Keratinocyte (primary cell): ENCODE data around the gene KCTD13. TPM values are rescaled to one million over a fixed set of nuclear protein-coding genes. Genes with fewer than 3 reads are reported as not detected.

Experiments
- DNase-seq: peaks from one replicate; pipeline ENCODE4 v3.0.0-alpha.2; 2011; ENCODE audit warnings: low read depth, missing footprints, low spot score
- FAIRE-seq: peaks from 2 replicates; lab custom pipeline; 2011; peaks lifted over from hg19 to GRCh38; lab: Jason Lieb, UNC
- H2AFZ ChIP-seq: 2 replicates; pipeline ENCODE4 v1.6.0; 2012; ENCODE audit warnings: low read length, control low read depth, inconsistent platforms; ENCODE audit not compliant: control insufficient read depth
- H3K27ac ChIP-seq: 2 replicates; pipeline ENCODE4 v1.5.1; 2011; ENCODE audit warnings: low read length; ENCODE audit not compliant: control insufficient read depth, insufficient read depth
- H3K27me3 ChIP-seq: 3 replicates; pipeline ENCODE4 v1.6.0; 2011; ENCODE audit warnings: low read length; ENCODE audit not compliant: control insufficient read depth, insufficient read depth; ENCODE audit errors: extremely low read depth
- H3K36me3 ChIP-seq, 2 experiments: 2 replicates in 1 of 2; 3 replicates in 1 of 2; pipeline ENCODE4 v1.5.1; 2011; ENCODE audit warnings: low read length in 2 of 2, mild to moderate bottlenecking in 1 of 2; ENCODE audit not compliant: control insufficient read depth in 2 of 2, insufficient read depth in 2 of 2; ENCODE audit errors: extremely low read depth in 1 of 2
- H3K4me1 ChIP-seq: 3 replicates; pipeline ENCODE4 v1.5.1; 2011; ENCODE audit warnings: low read length; ENCODE audit not compliant: control insufficient read depth, insufficient read depth; ENCODE audit errors: extremely low read depth
- H3K4me2 ChIP-seq: 3 replicates; pipeline ENCODE4 v1.6.0; 2011; ENCODE audit warnings: low read depth, low read length; ENCODE audit not compliant: control insufficient read depth, insufficient read depth; ENCODE audit errors: extremely low read depth
- H3K4me3 ChIP-seq, 3 experiments: fragments of 200-600 bp in 1 of 3; sonication (generic) in 1 of 3; 2 replicates in 2 of 3; 3 replicates in 1 of 3; pipeline ENCODE4 v1.5.1; 2011 to 2016; ENCODE audit warnings: low read length in 3 of 3, mild to moderate bottlenecking in 3 of 3, control low read depth in 2 of 3, inconsistent platforms in 1 of 3, low read depth in 1 of 3, mixed read lengths in 1 of 3, mixed run types in 1 of 3, moderate library complexity in 1 of 3; ENCODE audit not compliant: control insufficient read depth in 2 of 3, insufficient read depth in 2 of 3; ENCODE audit errors: extremely low read depth in 1 of 3
- H3K79me2 ChIP-seq: 2 replicates; pipeline ENCODE4 v1.6.0; 2012; ENCODE audit warnings: low read length; ENCODE audit not compliant: control insufficient read depth, insufficient read depth
- H3K9ac ChIP-seq: 3 replicates; pipeline ENCODE4 v1.6.0; 2011; ENCODE audit warnings: low read length; ENCODE audit not compliant: control insufficient read depth, insufficient read depth; ENCODE audit errors: extremely low read depth
- H3K9me1 ChIP-seq: 3 replicates; pipeline ENCODE4 v1.6.0; 2011; ENCODE audit warnings: low read length; ENCODE audit not compliant: control insufficient read depth, insufficient read depth; ENCODE audit errors: extremely low read depth
- H3K9me3 ChIP-seq: 2 replicates; pipeline ENCODE4 v1.5.1; 2012; ENCODE audit warnings: low read depth, low read length; ENCODE audit not compliant: control insufficient read depth
- H4K20me1 ChIP-seq: 3 replicates; pipeline ENCODE4 v1.6.0; 2011; ENCODE audit warnings: low read length; ENCODE audit not compliant: control insufficient read depth, insufficient read depth; ENCODE audit errors: extremely low read depth
- EZH2 ChIP-seq: IDR thresholded peaks from one replicate; pipeline ENCODE4 v1.6.1; 2012; ENCODE audit warnings: inconsistent platforms, mild to moderate bottlenecking, low read length, moderate library complexity
- dilution Hi-C: fragments of 300-500 bp; cut with MboI; formaldehyde crosslinking; loops from one replicate; pipeline ENCODE4 v1.7.0; 2020; ENCODE audit warnings: low sequenced_read_pairs; ENCODE audit not compliant: extremely low pct_ligation_motif_present
- polyA plus RNA-seq, 5 experiments: library from polyadenylated mRNA; depleted of rRNA in 3 of 5; stranded (reverse) in 3 of 5; stranded (forward) in 1 of 5; unstranded in 1 of 5; fragments of >200 nt; gene quantifications; 1 replicate in 1 of 5; 2 replicates in 3 of 5; 3 replicates in 1 of 5; pipeline versions ENCODE4 v1.2.1 to v1.2.3, GENCODE V29; 2011 to 2012; ENCODE audit warnings: missing spikeins in 2 of 5, low read depth in 1 of 5, low replicate concordance in 1 of 5
- TF ChIP-seq, protein P1 (sequence below), 3 experiments: IDR thresholded peaks in 1 of 3; conservative IDR thresholded peaks in 1 of 3; optimal IDR thresholded peaks in 1 of 3; 2 replicates in 2 of 3; 3 replicates in 1 of 3; pipeline versions ENCODE3 to v1.5.1; 2011; ENCODE audit warnings: low read length in 3 of 3, mild to moderate bottlenecking in 3 of 3, moderate library complexity in 2 of 3, control low read depth in 1 of 3, inconsistent platforms in 1 of 3; ENCODE audit not compliant: insufficient read depth in 2 of 3; ENCODE audit errors: extremely low read depth in 1 of 3

Gene KCTD13
- polyA plus RNA-seq, 1 donor (not counting 4 experiments of a cell fraction or from before 2014, with no cell fraction given), result 9.2 TPM

GRCh38 chr16:29907973-29908372 lies 18.1 kb downstream of the KCTD13 start:
- TF ChIP-seq, protein P1, sequence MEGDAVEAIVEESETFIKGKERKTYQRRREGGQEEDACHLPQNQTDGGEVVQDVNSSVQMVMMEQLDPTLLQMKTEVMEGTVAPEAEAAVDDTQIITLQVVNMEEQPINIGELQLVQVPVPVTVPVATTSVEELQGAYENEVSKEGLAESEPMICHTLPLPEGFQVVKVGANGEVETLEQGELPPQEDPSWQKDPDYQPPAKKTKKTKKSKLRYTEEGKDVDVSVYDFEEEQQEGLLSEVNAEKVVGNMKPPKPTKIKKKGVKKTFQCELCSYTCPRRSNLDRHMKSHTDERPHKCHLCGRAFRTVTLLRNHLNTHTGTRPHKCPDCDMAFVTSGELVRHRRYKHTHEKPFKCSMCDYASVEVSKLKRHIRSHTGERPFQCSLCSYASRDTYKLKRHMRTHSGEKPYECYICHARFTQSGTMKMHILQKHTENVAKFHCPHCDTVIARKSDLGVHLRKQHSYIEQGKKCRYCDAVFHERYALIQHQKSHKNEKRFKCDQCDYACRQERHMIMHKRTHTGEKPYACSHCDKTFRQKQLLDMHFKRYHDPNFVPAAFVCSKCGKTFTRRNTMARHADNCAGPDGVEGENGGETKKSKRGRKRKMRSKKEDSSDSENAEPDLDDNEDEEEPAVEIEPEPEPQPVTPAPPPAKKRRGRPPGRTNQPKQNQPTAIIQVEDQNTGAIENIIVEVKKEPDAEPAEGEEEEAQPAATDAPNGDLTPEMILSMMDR (optimal IDR thresholded peaks at IDR 0.05 in 1 of 3, IDR thresholded peaks at IDR 0.05 in 1 of 3, conservative IDR thresholded peaks at IDR 0.05 in 1 of 3; ENCODE audit: extremely low read depth in 1 of 3, insufficient read depth in 2 of 3, low read length in 3 of 3), result no peak
- no peak for TF ChIP-seq EZH2
- dilution Hi-C loops, result no loop called here
- Histone ChIP-seq H3K4me1 (no peaks in the 10 kb centered on the region), H3K27me3 (no peaks in the 10 kb centered on the region), H3K9me1 (no peaks in the 10 kb centered on the region), H3K79me2 (no peaks in the 10 kb centered on the region), H3K36me3 (peaks cover 0 to 3% of the 10 kb centered on the region in 2 experiments), H2AFZ (no peak overlapping the region), H4K20me1 (no peaks in the 10 kb centered on the region), H3K9me3 (no peaks in the 10 kb centered on the region), H3K27ac (no peak overlapping the region), H3K4me3 (no peak overlapping the region), H3K9ac (no peak overlapping the region), H3K4me2 (no peak overlapping the region)
- DNase-seq (no peak), FAIRE-seq (no peak)

DNA sequence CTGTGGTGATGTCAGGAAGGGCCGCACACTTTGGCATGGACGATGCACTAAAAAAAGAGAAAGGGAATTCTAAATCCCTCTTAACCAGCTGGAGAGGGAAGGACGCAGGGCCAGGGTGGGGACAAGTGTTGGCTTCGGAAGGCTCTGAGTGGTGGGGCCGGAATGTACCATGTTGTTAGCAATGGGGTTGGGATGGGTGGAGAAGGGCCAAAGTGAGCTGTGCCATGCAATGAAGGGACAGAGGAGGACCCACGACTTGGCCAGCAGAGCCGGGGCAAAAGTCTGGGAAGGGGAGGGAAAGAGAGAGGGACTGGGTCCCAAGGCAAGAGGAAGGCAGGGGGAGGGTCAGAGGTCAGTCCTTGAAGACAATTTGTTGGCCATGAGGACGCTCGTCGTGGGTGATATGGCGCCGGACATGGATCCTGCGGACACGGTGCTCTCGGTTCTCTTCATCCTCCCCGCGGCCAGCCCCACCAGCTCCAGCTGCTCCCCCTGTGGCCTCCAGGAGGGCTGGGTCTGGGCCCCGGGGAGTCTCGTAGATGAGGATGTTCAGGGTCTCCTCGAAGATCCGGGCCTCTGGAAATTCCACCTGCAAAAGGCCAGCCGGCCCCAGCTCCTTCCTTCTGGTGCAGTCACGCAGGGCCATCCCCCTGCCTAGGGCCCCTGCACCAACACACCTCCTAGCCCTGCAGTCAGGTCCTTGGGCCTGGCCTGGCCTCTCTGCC lies 19.3 kb downstream of the KCTD13 start:
- Histone ChIP-seq H3K9ac (no peak overlapping the region), H3K4me1 (no peaks in the 10 kb centered on the region), H3K36me3 (peaks cover 0 to 3% of the 10 kb centered on the region in 2 experiments), H3K27ac (no peak overlapping the region), H3K4me3 (no peak overlapping the region), H3K9me1 (no peaks in the 10 kb centered on the region), H3K79me2 (no peaks in the 10 kb centered on the region), H3K27me3 (no peaks in the 10 kb centered on the region), H4K20me1 (no peaks in the 10 kb centered on the region), H3K9me3 (no peaks in the 10 kb centered on the region), H3K4me2 (no peak overlapping the region), H2AFZ (no peak overlapping the region)
- dilution Hi-C loops, result no loop called here
- DNase-seq (no peak), FAIRE-seq (no peak)
- TF ChIP-seq, protein P1 (optimal IDR thresholded peaks at IDR 0.05 in 1 of 3, IDR thresholded peaks at IDR 0.05 in 1 of 3, conservative IDR thresholded peaks at IDR 0.05 in 1 of 3; ENCODE audit: extremely low read depth in 1 of 3, insufficient read depth in 2 of 3, low read length in 3 of 3), result no peak
- TF ChIP-seq EZH2, result no peak
